ENCODE results near the gene CCDC92. TPM values are rescaled to one million over a fixed set of nuclear protein-coding genes. Genes with fewer than 3 reads are reported as not detected.

CCDC92 gene
- total RNA-seq, 1 experiment from 2014 or later = 53.7 TPM

- BruUV-seq (replicated peaks) = no TSS peak
- in situ Hi-C loops (cut with HindIII; ENCODE audit: low pct_unique_long_range_greater_than_20kb, low sequenced_read_pairs) = no loop called here
- no peaks in the 10 kb centered on the region for H3K9me3 ChIP-seq (ENCODE audit: control insufficient read depth, insufficient read depth, low read depth, low read length)
- no peak for ATAC-seq
- POLR2A ChIA-PET = no interaction called here
- H3K4me1 ChIP-seq (ENCODE audit: control insufficient read depth, insufficient read depth, low read length) = no peaks in the 10 kb centered on the region
- DNase-seq (ENCODE audit: low read depth, low spot score) = no peak
- CTCF ChIA-PET = no interaction called here
- H3K27ac ChIP-seq (ENCODE audit: low read length) = no peak overlapping the region
- intact Hi-C loops (cut with micrococcal nuclease; ENCODE audit: unreplicated experiment) = no loop called here
- peaks cover 17% of the 10 kb centered on the region for H3K36me3 ChIP-seq (ENCODE audit: control insufficient read depth, insufficient read depth, low read length)
- H3K27me3 ChIP-seq (ENCODE audit: control insufficient read depth, insufficient read depth, low read length) = no peaks in the 10 kb centered on the region
- TF ChIP-seq POLR2AphosphoS5 (IDR thresholded peaks at IDR 0.05; ENCODE audit: low read depth, low read length) = no peak
- TF ChIP-seq SIN3A (IDR thresholded peaks at IDR 0.05; ENCODE audit: borderline replicate concordance, insufficient read depth, low read depth, low read length) = no peak
- TF ChIP-seq CTCF (IDR thresholded peaks at IDR 0.05) = no peak
- no peak for TF ChIP-seq REST (IDR thresholded peaks at IDR 0.05; ENCODE audit: insufficient read depth in 1 of 2, low read depth in 2 of 2, low read length in 1 of 2)
- no peak for TF ChIP-seq TCF7L2 (IDR thresholded peaks at IDR 0.05; ENCODE audit: low read depth, low read length)
- H3K4me3 ChIP-seq (ENCODE audit: low read depth in 2 of 2, low read length in 2 of 2) = no peak overlapping the region
Observed at GRCh38 chr12:124006846-124007713, 34.4 kb upstream of the CCDC92 start.

GRCh38 chr12:124006085-124006845 lies 33.6 kb upstream of the CCDC92 start:
- Histone ChIP-seq H3K36me3 (ENCODE audit: control insufficient read depth, insufficient read depth, low read length) (peaks cover 10% of the 10 kb centered on the region), H3K4me1 (ENCODE audit: control insufficient read depth, insufficient read depth, low read length) (no peaks in the 10 kb centered on the region), H3K4me3 (ENCODE audit: low read depth in 2 of 2, low read length in 2 of 2) (no peak overlapping the region), H3K27ac (ENCODE audit: low read length) (no peak overlapping the region), H3K9me3 (ENCODE audit: control insufficient read depth, insufficient read depth, low read depth, low read length) (no peaks in the 10 kb centered on the region), H3K27me3 (ENCODE audit: control insufficient read depth, insufficient read depth, low read length) (no peaks in the 10 kb centered on the region)
- intact Hi-C loops (cut with micrococcal nuclease; ENCODE audit: unreplicated experiment) (no loop called here), in situ Hi-C loops (cut with HindIII; ENCODE audit: low pct_unique_long_range_greater_than_20kb, low sequenced_read_pairs) (no loop called here)
- BruUV-seq (replicated peaks) = no TSS peak
- CTCF ChIA-PET = no interaction called here
- DNase-seq (ENCODE audit: low read depth, low spot score) = no peak
- POLR2A ChIA-PET = no interaction called here
- no peak for ATAC-seq
- TF ChIP-seq TCF7L2 (IDR thresholded peaks at IDR 0.05; ENCODE audit: low read depth, low read length) (no peak), CTCF (IDR thresholded peaks at IDR 0.05) (no peak), REST (IDR thresholded peaks at IDR 0.05; ENCODE audit: insufficient read depth in 1 of 2, low read depth in 2 of 2, low read length in 1 of 2) (no peak), POLR2AphosphoS5 (IDR thresholded peaks at IDR 0.05; ENCODE audit: low read depth, low read length) (no peak), SIN3A (IDR thresholded peaks at IDR 0.05; ENCODE audit: borderline replicate concordance, insufficient read depth, low read depth, low read length) (no peak)
